ENCODE measurements around the gene CD38. TPM values are rescaled to one million over a fixed set of nuclear protein-coding genes. Genes with fewer than 3 reads are reported as not detected.

The CD38 gene
- total RNA-seq, 4 donors from 2014 or later: 3.0 to 12.1 (median 6.7) TPM

DNA sequence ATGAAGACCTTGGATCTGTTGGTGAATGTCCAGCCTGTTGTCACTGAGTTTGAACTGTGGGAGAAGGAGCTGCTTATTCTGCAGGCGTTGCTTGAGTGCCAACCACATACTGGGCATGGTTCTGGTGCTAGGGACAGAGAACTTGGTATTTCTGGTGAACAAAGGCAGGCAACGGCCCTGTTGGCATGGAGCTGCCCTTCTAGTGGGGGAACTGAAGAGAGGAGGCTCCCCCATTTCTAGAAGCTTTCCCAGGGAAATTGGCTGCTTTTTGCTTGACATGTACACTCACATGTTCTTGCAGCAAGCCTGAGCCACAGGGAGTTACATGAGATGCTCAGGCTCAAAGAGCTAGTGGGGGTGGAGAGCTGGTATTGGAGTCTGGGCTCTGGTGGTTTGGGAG, 8.9 kb upstream of the CD38 start:
- TF ChIP-seq POLR2A (IDR thresholded peaks at IDR 0.05): no peak
- TF ChIP-seq, protein P1, sequence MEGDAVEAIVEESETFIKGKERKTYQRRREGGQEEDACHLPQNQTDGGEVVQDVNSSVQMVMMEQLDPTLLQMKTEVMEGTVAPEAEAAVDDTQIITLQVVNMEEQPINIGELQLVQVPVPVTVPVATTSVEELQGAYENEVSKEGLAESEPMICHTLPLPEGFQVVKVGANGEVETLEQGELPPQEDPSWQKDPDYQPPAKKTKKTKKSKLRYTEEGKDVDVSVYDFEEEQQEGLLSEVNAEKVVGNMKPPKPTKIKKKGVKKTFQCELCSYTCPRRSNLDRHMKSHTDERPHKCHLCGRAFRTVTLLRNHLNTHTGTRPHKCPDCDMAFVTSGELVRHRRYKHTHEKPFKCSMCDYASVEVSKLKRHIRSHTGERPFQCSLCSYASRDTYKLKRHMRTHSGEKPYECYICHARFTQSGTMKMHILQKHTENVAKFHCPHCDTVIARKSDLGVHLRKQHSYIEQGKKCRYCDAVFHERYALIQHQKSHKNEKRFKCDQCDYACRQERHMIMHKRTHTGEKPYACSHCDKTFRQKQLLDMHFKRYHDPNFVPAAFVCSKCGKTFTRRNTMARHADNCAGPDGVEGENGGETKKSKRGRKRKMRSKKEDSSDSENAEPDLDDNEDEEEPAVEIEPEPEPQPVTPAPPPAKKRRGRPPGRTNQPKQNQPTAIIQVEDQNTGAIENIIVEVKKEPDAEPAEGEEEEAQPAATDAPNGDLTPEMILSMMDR (IDR thresholded peaks at IDR 0.05): no peak
- no peak for TF ChIP-seq EP300 (IDR thresholded peaks at IDR 0.05)
- Histone ChIP-seq H3K4me3 (no peak overlapping the region), H3K36me3 (no peaks in the 10 kb centered on the region), H3K27me3 (no peaks in the 10 kb centered on the region), H3K4me1 (no peaks in the 10 kb centered on the region), H3K27ac (no peak overlapping the region), H3K9me3 (no peaks in the 10 kb centered on the region)
- DNase-seq (ENCODE audit: low spot score in 2 of 2): no peak
- 11 to 53% methylated on average over 2 of the region's 2 CpGs for WGBS, 2 donors

DNA sequence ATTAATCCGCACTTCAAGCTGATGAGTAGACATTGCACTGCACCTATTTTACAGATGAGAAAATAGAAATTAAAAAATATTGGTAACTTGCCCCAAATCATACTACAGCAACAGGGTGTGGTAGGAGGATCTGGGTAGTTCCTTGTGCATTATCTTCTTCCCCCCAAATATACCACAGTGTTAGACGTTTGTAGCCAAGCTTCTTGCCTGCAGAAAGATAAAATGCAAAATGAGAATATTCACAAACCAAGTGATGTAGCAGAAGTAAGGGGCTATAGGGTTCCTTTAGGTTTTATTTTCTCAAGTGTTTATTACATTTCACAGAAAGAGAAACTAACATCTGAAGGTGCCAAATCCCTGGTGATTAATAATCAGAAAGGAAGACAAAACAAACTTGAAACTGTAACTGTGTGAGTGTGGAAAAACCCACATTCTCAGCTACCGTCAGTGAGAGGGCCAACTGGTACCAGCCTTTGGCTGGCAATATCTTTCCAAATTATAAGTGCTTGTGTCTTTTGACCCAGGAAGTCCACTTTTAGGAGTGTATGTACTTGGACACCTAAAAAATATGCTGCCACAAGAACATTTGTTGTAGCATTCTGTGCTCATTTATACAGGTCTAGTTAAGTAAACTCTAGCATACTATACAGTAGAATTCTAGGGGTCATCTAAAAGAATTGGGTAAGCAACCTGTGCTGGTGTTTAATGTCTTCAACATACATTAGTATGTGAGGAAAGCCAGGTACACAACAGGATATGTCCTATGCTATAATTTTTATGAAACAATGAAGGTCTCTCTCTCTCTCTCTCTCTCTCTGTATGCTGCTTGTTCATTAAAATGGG, 6.7 kb upstream of the CD38 start:
- no peak overlapping the region for H3K4me3 ChIP-seq
- no peaks in the 10 kb centered on the region for H3K27me3 ChIP-seq
- TF ChIP-seq, protein P1 (IDR thresholded peaks at IDR 0.05): no peak
- no peak for TF ChIP-seq EP300 (IDR thresholded peaks at IDR 0.05)
- no peak for TF ChIP-seq POLR2A (IDR thresholded peaks at IDR 0.05)
- H3K9me3 ChIP-seq: no peaks in the 10 kb centered on the region
- H3K27ac ChIP-seq: no peak overlapping the region
- no peaks in the 10 kb centered on the region for H3K4me1 ChIP-seq
- DNase-seq (ENCODE audit: low spot score in 2 of 2): no peak
- no peaks in the 10 kb centered on the region for H3K36me3 ChIP-seq
- 57 to 61% methylated on average over 3 of the region's 3 CpGs for WGBS, 2 donors

DNA sequence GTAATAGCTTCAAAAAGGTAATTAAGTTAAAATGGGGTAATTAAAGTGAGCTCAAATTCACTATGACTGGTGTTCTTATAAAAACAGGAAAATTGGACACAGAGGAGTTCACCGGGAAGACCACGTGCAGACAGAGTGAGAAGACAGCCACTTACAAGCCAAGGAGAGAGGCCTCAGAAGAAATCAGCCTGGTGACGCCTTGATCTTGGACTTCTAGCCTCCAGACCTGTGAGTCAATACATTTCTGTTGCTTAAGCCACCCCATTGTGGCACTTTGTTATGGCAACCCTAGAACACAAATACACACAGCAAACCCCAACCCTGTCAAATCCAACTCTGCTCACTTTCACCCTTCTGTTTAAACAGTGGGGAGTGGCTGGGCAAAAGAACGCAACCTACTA, 4.1 kb upstream of the CD38 start:
- H3K4me1 ChIP-seq: peaks cover 0 to 12% (median 0%) of the 10 kb centered on the region in 4 donors
- no peaks in the 10 kb centered on the region for H3K9me3 ChIP-seq
- no peak overlapping the region for H3K4me3 ChIP-seq
- no peak for DNase-seq (ENCODE audit: low spot score in 2 of 2)
- H3K36me3 ChIP-seq: no peaks in the 10 kb centered on the region
- TF ChIP-seq EP300 (IDR thresholded peaks at IDR 0.05): no peak
- TF ChIP-seq POLR2A (IDR thresholded peaks at IDR 0.05): no peak
- TF ChIP-seq, protein P1 (IDR thresholded peaks at IDR 0.05): no peak
- WGBS, 2 donors: 83 to 93% methylated on average over 4 of the region's 4 CpGs
- H3K27me3 ChIP-seq: no peaks in the 10 kb centered on the region
- H3K27ac ChIP-seq: no peak overlapping the region

DNA sequence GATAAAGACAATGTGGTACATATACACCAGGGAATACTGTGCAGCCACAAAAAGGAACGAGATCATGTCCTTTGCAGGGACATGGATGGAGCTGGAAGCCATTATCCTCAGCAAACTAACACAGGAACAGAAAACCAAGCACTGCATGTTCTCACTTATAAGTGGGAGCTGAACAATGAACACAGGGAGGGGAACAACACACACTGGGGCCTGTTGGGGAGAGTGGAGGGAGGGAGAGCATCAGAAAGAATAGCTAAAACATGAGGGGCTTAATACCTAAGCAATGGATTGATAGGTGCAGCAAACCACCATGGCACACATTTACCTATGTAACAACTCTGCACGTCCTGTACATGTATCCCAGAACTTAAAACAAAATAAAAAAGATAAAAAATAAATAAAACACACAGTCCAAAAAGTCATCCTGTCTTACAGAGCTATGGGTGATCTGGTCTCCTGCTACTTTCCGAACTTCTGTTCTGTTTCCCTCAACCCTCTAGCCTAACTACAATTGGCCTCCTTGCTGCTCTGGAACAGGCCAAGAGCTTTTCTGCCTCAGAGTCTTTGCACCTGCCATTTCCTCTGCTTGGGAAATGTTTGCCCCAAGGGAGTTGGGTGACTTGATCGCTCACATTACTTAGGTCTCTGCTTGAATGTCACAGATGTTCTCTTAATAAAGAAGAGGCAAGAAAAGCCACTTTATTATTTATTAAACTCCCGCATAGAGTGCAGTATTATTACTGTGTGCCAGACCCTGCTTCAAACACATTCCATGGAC, 1.1 kb upstream of the CD38 start:
- 86 to 90% methylated on average over 5 of the region's 5 CpGs for WGBS, 2 donors
- Histone ChIP-seq H3K36me3 (no peaks in the 10 kb centered on the region), H3K27me3 (no peaks in the 10 kb centered on the region), H3K27ac (no peak overlapping the region), H3K9me3 (no peaks in the 10 kb centered on the region), H3K4me3 (no peak overlapping the region), H3K4me1 (peaks cover 0 to 21% (median 3%) of the 10 kb centered on the region in 4 donors)
- DNase-seq (ENCODE audit: low spot score in 2 of 2): no peak
- TF ChIP-seq POLR2A (IDR thresholded peaks at IDR 0.05): no peak
- TF ChIP-seq, protein P1 (IDR thresholded peaks at IDR 0.05): no peak
- TF ChIP-seq EP300 (IDR thresholded peaks at IDR 0.05): no peak

All from tibial nerve (tissue), 4 donors.